Measurements from ENCODE around the gene JAGN1.
"Not testable (repeated sequence)": the region's sequence is repeated elsewhere in the genome, so short reads cannot be mapped to it uniquely, and the experiment has no call there.

The JAGN1 gene

GRCh38 chr3:9898467-9899241 is 8.2 kb downstream of the JAGN1 start:
- DNase-seq (ENCODE audit: low read depth): no peak

DNA sequence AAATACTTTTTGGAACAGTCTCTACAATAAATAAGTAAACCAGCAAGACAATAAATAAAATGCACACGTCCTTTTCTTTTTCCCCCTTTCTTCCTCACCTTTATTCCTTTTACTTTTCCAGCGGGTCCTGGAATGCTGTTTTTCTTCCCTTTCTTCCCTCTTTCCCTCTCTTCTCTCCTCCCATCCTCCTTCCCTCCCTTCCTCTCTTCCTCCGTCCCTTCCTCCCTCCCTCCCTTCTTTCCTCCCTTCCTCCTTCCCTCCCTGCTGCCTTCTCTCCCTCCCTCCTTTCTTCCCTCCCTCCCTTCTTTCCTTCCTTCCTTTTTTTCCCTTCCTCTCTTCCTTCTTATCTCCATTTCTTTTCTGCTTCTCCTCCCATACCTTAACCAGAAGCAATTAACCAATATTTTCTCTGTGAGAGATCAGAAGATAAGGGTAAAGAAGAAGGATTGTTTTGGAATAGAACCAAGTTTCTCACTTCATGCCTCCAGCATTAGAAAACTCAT is 8.9 kb downstream of the JAGN1 start:
- DNase-seq (ENCODE audit: low read depth): no peak

- not testable (repeated sequence) for DNase-seq (ENCODE audit: low read depth)
Observed at GRCh38 chr3:9900965-9901415, 10.6 kb downstream of the JAGN1 start.

GRCh38 chr3:9901967-9902366 is 11.6 kb downstream of the JAGN1 start:
- DNase-seq (ENCODE audit: low read depth): no peak

DNA sequence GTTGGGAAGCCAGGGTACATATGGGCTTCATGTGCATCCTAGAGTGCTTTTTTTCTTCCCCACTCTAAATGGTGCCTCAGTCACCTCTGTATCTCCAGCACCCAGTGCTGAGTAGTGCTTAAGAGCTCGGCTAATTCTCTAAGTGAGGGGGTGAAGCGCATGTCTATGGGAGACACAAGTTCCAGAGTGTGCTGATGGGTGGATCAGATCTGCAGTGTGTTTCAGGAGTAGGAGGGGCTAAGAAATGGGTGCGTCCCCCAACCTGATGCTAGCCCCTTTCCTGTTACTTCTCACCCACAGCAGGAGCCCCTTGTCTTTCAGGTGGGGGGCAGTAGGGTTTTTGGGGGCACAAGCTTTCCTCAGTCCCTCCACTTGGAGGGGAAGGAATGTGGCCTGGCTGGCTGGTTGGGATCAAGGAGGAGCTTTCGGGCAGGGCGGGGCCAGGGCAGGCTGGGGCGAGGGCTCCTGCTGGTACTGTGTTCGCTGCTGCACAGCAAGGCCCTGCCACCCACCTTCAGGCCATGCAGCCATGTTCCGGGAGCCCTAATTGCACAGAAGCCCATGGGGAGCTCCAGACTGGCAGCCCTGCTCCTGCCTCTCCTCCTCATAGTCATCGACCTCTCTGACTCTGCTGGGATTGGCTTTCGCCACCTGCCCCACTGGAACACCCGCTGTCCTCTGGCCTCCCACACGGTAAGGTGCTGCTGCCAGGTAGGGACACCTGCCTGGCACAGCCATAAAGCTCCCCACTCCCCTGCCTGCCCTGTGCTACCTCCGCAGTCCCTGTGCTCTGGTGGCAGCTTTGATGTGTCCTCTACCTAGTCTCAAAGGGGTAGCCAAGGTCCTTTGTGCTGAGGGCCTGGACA is 12.2 kb downstream of the JAGN1 start, which contains the start of gene IL17RE:
IL17RE (plus strand) TSS at position 477 of the 866 bp plus-strand sequence; CDS start at position 562, 85 bp downstream.
- DNase-seq (ENCODE audit: low read depth): no peak

- no peak for DNase-seq (ENCODE audit: low read depth)
Observed at GRCh38 chr3:9903238-9903624, 12.8 kb downstream of the JAGN1 start.

GRCh38 chr3:9903904-9904303 is 13.5 kb downstream of the JAGN1 start:
- no peak for DNase-seq (ENCODE audit: low read depth)

- DNase-seq (ENCODE audit: low read depth): no peak
Observed at GRCh38 chr3:9906480-9906879, 16.1 kb downstream of the JAGN1 start.

DNA sequence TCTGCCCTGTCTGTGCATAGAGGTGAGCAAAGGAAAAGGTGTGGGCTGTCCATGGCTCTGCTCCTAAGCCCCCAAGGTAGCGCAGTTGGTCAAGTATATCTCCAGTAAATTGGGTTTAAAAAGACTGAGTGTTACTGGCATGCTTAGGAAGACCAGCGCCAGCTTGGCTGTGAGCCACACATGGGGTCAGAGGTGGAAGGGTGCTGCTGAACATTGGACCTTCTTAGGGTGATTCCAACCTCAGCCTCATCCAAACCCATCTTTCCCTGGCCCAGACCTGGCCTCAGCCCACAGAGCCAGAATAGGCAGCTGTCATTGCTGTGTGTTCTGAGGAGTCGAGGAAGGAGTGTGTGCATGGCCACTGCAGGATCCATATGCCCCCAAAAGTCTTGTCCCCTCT is 17.9 kb downstream of the JAGN1 start:
- DNase-seq (ENCODE audit: low read depth): no peak

GRCh38 chr3:9909221-9910013 is 19.0 kb downstream of the JAGN1 start:
- no peak for DNase-seq (ENCODE audit: low read depth)

DNA sequence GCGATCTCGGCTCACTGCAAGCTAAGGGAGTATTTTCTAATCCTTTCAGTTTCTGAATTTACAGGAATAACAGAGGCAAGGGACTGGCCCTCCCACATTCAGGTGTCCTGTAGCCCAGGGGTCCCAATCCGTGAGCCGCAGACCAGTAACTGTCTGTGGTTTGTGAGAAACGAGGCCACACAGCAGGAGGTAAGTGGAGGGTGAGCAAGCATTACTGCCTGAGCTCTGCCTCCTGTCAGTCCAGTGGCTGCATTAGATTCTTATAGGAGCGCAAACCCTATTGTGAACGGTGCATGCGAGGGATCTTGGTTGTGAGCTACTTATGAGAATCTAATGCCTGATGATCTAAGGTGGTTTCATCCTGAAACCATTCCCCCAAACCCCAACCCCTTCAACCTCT is 21.5 kb downstream of the JAGN1 start:
- no peak for DNase-seq (ENCODE audit: low read depth)

GRCh38 chr3:9912294-9912935 is 22.0 kb downstream of the JAGN1 start:
- DNase-seq (ENCODE audit: low read depth): peak; percentile 15

GRCh38 chr3:9913601-9914000 is 23.2 kb downstream of the JAGN1 start:
- no peak for DNase-seq (ENCODE audit: low read depth)

GRCh38 chr3:9914011-9914410 is 23.6 kb downstream of the JAGN1 start:
- no peak for DNase-seq (ENCODE audit: low read depth)

- no peak for DNase-seq (ENCODE audit: low read depth)
Observed at GRCh38 chr3:9914559-9915253, 24.3 kb downstream of the JAGN1 start.

GRCh38 chr3:9915254-9916141 is 25.1 kb downstream of the JAGN1 start:
- DNase-seq (ENCODE audit: low read depth): peak; percentile 25

- DNase-seq (ENCODE audit: low read depth): no peak
Observed at GRCh38 chr3:9916346-9916733, 25.9 kb downstream of the JAGN1 start.

- DNase-seq (ENCODE audit: low read depth): peak; percentile 69
Observed at GRCh38 chr3:9916734-9917680, 26.6 kb downstream of the JAGN1 start, which contains the start of gene IL17RC. Gene IL17RC (plus strand): TSS chr3:9917098. CDS start chr3:9917316, 218 bp downstream.

GRCh38 chr3:9917820-9918219 is 27.4 kb downstream of the JAGN1 start:
- DNase-seq (ENCODE audit: low read depth): no peak

Measured in GM04504 (cell line).